Measurements from ENCODE around the gene PKD1L1. TPM values are rescaled to one million over a fixed set of nuclear protein-coding genes. Genes with fewer than 3 reads are reported as not detected.
A peak's percentile ranks its signal among the peaks of the same experiment; 100 is the strongest.

The PKD1L1 gene
- total and polyA plus RNA-seq, 11 donors, result 1.1 to 3.7 (median 2.3) TPM

DNA sequence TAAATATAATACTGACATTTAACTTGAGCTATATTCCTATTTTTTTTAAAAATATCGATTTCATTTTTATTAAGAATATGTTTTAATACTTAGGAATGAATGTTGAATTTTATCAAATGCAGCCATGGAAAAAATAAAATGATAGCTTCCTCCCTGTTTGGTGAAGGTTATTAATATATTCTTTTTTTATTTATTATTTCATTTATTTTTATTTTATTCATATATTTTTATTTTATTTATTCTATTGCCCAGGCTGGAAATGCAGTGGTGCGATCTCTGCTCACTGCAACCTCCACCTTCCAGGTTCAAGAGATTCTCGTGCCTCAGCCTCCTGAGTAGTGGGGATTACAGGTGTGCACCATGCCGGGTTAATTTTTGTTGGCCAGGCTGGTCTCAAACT is 160.2 kb downstream of the PKD1L1 start:
- DNase-seq (no peak), ATAC-seq (no peak)
- Histone ChIP-seq H3K9me3 (no peaks in the 10 kb centered on the region), H3K4me1 (peaks cover 0 to 32% (median 8%) of the 10 kb centered on the region in 12 donors), H3K36me3 (peaks cover 0 to 10% (median 0%) of the 10 kb centered on the region in 9 donors), H3K27ac (no peak overlapping the region), H3K27me3 (no peaks in the 10 kb centered on the region), H3K4me3 (no peak overlapping the region)
- WGBS, 4 donors, result 97 to 98% (median 98%) methylated on average over 4 of the region's 4 CpGs
- intact Hi-C loops (cut with DNase I), result no loop called here
- TF ChIP-seq, protein P1, sequence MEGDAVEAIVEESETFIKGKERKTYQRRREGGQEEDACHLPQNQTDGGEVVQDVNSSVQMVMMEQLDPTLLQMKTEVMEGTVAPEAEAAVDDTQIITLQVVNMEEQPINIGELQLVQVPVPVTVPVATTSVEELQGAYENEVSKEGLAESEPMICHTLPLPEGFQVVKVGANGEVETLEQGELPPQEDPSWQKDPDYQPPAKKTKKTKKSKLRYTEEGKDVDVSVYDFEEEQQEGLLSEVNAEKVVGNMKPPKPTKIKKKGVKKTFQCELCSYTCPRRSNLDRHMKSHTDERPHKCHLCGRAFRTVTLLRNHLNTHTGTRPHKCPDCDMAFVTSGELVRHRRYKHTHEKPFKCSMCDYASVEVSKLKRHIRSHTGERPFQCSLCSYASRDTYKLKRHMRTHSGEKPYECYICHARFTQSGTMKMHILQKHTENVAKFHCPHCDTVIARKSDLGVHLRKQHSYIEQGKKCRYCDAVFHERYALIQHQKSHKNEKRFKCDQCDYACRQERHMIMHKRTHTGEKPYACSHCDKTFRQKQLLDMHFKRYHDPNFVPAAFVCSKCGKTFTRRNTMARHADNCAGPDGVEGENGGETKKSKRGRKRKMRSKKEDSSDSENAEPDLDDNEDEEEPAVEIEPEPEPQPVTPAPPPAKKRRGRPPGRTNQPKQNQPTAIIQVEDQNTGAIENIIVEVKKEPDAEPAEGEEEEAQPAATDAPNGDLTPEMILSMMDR (IDR thresholded peaks at IDR 0.05), result no peak
- no peak for TF ChIP-seq POLR2A (IDR thresholded peaks at IDR 0.05)

DNA sequence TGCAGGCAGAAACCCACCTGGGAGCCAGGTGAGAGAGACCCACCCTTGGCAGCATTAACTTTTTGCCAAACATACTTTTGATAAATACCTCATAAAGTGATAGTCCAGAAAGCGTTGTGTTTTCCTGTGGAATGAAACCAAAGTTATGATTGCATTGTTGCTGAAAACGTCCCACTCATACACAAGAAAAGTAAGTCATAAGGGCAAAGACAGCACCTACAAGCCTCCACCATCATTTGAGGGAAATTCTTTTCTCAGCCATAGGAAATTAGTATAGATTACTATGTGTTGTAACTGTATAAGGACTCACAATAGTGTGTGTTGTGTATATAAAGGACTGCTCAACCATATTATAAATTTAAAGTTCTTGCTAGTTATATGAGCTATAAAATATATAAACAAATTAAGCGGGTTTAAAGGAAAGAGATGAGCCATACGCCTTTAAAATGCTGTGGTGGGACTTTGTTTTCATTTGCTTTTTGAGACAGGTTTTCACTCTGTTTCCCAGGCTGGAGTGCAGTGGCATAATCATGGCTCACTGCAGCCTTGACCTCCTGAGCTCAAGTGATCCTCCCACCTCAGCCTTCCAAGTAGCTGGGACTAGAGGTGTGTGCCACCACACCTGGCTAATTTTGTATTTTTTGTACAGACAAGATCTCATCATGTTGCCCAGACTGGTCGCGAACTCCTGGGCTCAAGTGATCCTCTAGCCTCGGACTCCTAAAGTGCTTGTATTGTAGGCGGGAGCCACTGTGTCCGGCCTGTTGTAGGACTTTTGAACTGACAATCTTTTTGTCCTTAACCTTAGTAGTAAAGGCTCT is 160.8 kb downstream of the PKD1L1 start:
- intact Hi-C loops (cut with DNase I), result no loop called here
- Histone ChIP-seq H3K4me3 (no peak overlapping the region), H3K36me3 (peaks cover 0 to 10% (median 0%) of the 10 kb centered on the region in 9 donors), H3K27me3 (no peaks in the 10 kb centered on the region), H3K4me1 (peaks cover 0 to 32% (median 8%) of the 10 kb centered on the region in 12 donors), H3K9me3 (no peaks in the 10 kb centered on the region), H3K27ac (peak overlapping the region in 3 of 12 donors; percentile 27 to 58 (median 41))
- ATAC-seq, result no peak
- TF ChIP-seq, protein P1 (IDR thresholded peaks at IDR 0.05), result no peak
- TF ChIP-seq POLR2A (IDR thresholded peaks at IDR 0.05), result no peak
- no peak for DNase-seq
- 78 to 83% (median 81%) methylated on average over 9 of the region's 9 CpGs for WGBS, 4 donors

DNA sequence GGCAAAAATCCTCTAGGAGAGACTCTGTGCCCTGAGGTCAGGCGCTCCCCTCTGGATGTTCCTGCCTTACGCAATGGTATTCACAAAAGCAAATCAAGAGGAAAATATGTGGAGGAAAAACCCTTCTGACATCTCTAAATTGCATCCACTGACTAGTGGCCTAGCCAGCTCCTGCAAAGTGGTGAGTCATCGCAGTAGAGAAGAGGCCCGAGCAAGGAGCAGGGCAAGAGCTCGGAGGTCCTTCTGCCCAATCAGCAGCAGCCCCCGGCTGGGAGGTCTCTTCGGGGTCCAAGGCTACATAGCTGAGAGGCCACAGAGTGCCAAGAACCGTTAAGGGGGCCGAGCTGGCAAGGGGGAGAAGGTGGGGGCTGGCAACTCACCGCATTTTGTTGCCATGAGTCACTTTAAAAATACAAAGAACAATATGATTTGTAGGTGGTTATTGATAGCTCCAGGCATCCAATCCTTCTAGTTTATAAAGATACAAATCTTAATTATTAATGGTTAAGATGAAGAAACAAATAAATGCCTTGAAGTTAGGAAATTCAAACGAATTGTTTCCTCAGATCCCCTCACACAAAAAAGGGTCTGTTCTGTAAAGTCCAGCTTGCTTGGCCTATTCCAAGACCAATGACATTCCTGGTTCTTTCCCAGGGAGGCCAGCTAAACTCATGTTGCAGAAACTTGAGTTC is 161.6 kb downstream of the PKD1L1 start:
- H3K27me3 ChIP-seq, result no peaks in the 10 kb centered on the region
- DNase-seq (peak in 4 of 5 donors; percentile 16 to 59 (median 39)), ATAC-seq (peak; percentile 40 to 87 (median 72))
- TF ChIP-seq, protein P1 (IDR thresholded peaks at IDR 0.05), result no peak
- TF ChIP-seq POLR2A (IDR thresholded peaks at IDR 0.05), result no peak
- no peak overlapping the region for H3K4me3 ChIP-seq
- peak overlapping the region in 5 of 12 donors; percentile 41 to 62 (median 58) for H3K27ac ChIP-seq
- H3K4me1 ChIP-seq, result peaks cover 0 to 32% (median 8%) of the 10 kb centered on the region in 12 donors
- no peaks in the 10 kb centered on the region for H3K9me3 ChIP-seq
- WGBS, 4 donors, result 62 to 73% (median 69%) methylated on average over 11 of the region's 11 CpGs
- peaks cover 0 to 10% (median 0%) of the 10 kb centered on the region in 9 donors for H3K36me3 ChIP-seq
- intact Hi-C loops (cut with DNase I), result no loop called here

Measured in heart left ventricle (tissue), 16 donors.